Caco-2 (cell line): ENCODE data around the gene VASP. TPM values are rescaled to one million over a fixed set of nuclear protein-coding genes. Genes with fewer than 3 reads are reported as not detected.

Experiments used
- BruUV-seq: library from RNA; stranded (reverse); fragments of 400-500 nt; replicated peaks from 2 replicates; lab custom pipeline; 2021; lab: Mats Ljungman, UMichigan
- CTCF ChIA-PET: fragments of 300-600 bp; sonication (Branson Sonifier 250); formaldehyde crosslinking; loops from one replicate; lab custom pipeline; 2022; ENCODE audit warnings: antibody characterized with exemption; lab: Charles Lee
- POLR2A ChIA-PET: fragments of 300-600 bp; sonication (Branson Sonifier 250); formaldehyde crosslinking; loops from one replicate; lab custom pipeline; 2022; ENCODE audit warnings: antibody characterized with exemption; lab: Charles Lee
- DNase-seq, 2 experiments: peaks; one replicate each; pipeline versions ENCODE4 v3.0.0 to v3.0.0-alpha.2; 2020 to 2022
- H3K27me3 ChIP-seq: replicated peaks from 2 replicates; pipeline ENCODE4 v1.6.0; 2011; ENCODE audit warnings: low read length; ENCODE audit not compliant: control insufficient read depth, insufficient read depth
- H3K36me3 ChIP-seq: 2 replicates; pipeline ENCODE4 v1.5.1; 2011; ENCODE audit warnings: low read length; ENCODE audit not compliant: control insufficient read depth, insufficient read depth
- H3K4me1 ChIP-seq: fragments of 250-450 bp; sonication (Bioruptor Pico); 2 replicates; pipeline ENCODE4 v1.5.1; 2020; ENCODE audit warnings: mild to moderate bottlenecking
- H3K4me3 ChIP-seq: 2 replicates; pipeline ENCODE4 v1.5.1; 2011; ENCODE audit warnings: low read depth, mild to moderate bottlenecking, control low read depth, low read length
- H3K9me3 ChIP-seq: fragments of 250-450 bp; sonication (Bioruptor Pico); 2 replicates; pipeline ENCODE4 v1.5.1; 2020; ENCODE audit warnings: mild to moderate bottlenecking, moderate library complexity
- H3K27ac Mint-ChIP-seq: one replicate; pipeline ENCODE4 v1.8.0; 2022; ENCODE audit warnings: mixed read lengths; ENCODE audit not compliant: unreplicated experiment
- H3K27me3 Mint-ChIP-seq: one replicate; pipeline ENCODE4 v1.8.0; 2022; ENCODE audit warnings: mixed read lengths; ENCODE audit not compliant: insufficient read depth, unreplicated experiment
- H3K36me3 Mint-ChIP-seq: one replicate; pipeline ENCODE4 v1.8.0; 2022; ENCODE audit warnings: mild to moderate bottlenecking, mixed read lengths; ENCODE audit not compliant: insufficient read depth, unreplicated experiment
- H3K4me1 Mint-ChIP-seq: one replicate; pipeline ENCODE4 v1.8.0; 2022; ENCODE audit warnings: low read depth, mixed read lengths; ENCODE audit not compliant: unreplicated experiment
- H3K4me3 Mint-ChIP-seq: one replicate; pipeline ENCODE4 v1.8.0; 2022; ENCODE audit warnings: mild to moderate bottlenecking, moderate library complexity, mixed read lengths; ENCODE audit not compliant: unreplicated experiment
- H3K9me3 Mint-ChIP-seq: one replicate; pipeline ENCODE4 v1.8.0; 2022; ENCODE audit warnings: mixed read lengths; ENCODE audit not compliant: unreplicated experiment
- intact Hi-C: fragments of 100-400 bp; cut with micrococcal nuclease; formaldehyde crosslinking; loops from one replicate; pipeline ENCODE4 v1.10.0; 2022; ENCODE audit not compliant: unreplicated experiment
- total RNA-seq: library from RNA; stranded (reverse); gene quantifications from 2 replicates; pipeline ENCODE4 v1.2.3, GENCODE V29; 2022
- TF ChIP-seq, protein P1 (sequence below), 2 experiments: fragments of 200-600 bp in 1 of 2; IDR thresholded peaks; 1 replicate in 1 of 2; 2 replicates in 1 of 2; pipeline versions ENCODE4 v1.5.1 to v1.8.0; 2011 to 2022; ENCODE audit warnings: antibody characterized with exemption in 1 of 2, control low read depth in 1 of 2, inconsistent platforms in 1 of 2, low read depth in 1 of 2, low read length in 1 of 2, mild to moderate bottlenecking in 1 of 2, moderate library complexity in 1 of 2; ENCODE audit not compliant: insufficient read depth in 1 of 2, severe bottlenecking in 1 of 2, unreplicated experiment in 1 of 2

VASP gene
- total RNA-seq, 1 experiment from 2014 or later: 72.4 TPM

DNA sequence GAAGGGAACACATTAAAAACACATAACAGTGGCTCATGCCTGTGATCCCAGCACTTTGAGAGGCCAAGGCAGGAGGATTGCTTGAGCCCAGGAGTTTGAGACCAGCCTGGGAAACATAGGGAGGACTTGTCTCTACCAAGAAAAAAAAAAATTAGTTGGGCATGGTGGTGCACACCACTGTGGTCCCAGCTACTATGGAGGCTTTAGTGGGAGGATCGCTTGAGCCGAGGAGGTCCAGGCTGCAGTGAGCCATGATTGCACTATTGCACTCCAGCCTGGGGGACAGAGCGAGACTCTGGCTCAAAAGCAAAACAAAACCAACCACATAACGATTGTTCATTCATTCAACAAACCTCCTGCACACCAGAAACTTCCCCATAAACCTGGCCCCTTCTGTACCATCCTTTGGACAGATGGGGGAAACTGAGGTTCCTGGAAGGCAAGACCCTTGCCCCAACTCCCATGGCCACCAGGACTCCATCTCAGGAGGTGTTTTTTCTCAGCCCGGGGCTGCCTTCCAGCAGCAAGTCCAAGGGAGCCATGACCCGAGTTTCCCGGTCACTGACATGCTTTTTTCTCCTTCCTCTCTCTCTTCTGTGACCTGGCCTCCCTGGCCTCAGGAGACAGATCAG lies 35.2 kb upstream of the VASP start:
- no peaks in the 10 kb centered on the region for H3K36me3 ChIP-seq
- Mint-ChIP-seq H3K27ac (no peak overlapping the region), H3K36me3 (peaks cover 47% of the 10 kb centered on the region), H3K4me3 (no peak overlapping the region), H3K27me3 (peaks cover 2% of the 10 kb centered on the region), H3K9me3 (no peaks in the 10 kb centered on the region), H3K4me1 (peaks cover 10% of the 10 kb centered on the region)
- no peaks in the 10 kb centered on the region for H3K27me3 ChIP-seq
- H3K4me1 ChIP-seq: peaks cover 9% of the 10 kb centered on the region; the same call in 1 of the 2 replicates
- ChIA-PET CTCF (no interaction called here), POLR2A (interaction anchor here (0.6 kb wide), 1 partner anchor 533 kb away, joined by 10 read pairs; no protein-coding TSS in a partner anchor)
- no TSS peak for BruUV-seq
- no peaks in the 10 kb centered on the region for H3K9me3 ChIP-seq
- TF ChIP-seq, protein P1, sequence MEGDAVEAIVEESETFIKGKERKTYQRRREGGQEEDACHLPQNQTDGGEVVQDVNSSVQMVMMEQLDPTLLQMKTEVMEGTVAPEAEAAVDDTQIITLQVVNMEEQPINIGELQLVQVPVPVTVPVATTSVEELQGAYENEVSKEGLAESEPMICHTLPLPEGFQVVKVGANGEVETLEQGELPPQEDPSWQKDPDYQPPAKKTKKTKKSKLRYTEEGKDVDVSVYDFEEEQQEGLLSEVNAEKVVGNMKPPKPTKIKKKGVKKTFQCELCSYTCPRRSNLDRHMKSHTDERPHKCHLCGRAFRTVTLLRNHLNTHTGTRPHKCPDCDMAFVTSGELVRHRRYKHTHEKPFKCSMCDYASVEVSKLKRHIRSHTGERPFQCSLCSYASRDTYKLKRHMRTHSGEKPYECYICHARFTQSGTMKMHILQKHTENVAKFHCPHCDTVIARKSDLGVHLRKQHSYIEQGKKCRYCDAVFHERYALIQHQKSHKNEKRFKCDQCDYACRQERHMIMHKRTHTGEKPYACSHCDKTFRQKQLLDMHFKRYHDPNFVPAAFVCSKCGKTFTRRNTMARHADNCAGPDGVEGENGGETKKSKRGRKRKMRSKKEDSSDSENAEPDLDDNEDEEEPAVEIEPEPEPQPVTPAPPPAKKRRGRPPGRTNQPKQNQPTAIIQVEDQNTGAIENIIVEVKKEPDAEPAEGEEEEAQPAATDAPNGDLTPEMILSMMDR (IDR thresholded peaks at IDR 0.05; ENCODE audit: insufficient read depth in 1 of 2, low read depth in 1 of 2, low read length in 1 of 2, severe bottlenecking in 1 of 2, unreplicated experiment in 1 of 2): no peak
- intact Hi-C loops: no loop called here
- H3K4me3 ChIP-seq: no peak overlapping the region
- peak in 1 of 2 experiments; percentile 22 for DNase-seq

DNA sequence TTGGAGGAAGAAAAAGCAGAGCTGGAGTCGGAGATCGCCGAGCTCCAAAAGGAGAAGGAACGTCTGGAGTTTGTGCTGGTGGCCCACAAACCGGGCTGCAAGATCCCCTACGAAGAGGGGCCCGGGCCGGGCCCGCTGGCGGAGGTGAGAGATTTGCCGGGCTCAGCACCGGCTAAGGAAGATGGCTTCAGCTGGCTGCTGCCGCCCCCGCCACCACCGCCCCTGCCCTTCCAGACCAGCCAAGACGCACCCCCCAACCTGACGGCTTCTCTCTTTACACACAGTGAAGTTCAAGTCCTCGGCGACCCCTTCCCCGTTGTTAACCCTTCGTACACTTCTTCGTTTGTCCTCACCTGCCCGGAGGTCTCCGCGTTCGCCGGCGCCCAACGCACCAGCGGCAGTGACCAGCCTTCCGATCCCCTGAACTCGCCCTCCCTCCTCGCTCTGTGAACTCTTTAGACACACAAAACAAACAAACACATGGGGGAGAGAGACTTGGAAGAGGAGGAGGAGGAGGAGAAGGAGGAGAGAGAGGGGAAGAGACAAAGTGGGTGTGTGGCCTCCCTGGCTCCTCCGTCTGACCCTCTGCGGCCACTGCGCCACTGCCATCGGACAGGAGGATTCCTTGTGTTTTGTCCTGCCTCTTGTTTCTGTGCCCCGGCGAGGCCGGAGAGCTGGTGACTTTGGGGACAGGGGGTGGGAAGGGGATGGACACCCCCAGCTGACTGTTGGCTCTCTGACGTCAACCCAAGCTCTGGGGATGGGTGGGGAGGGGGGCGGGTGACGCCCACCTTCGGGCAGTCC lies 34.5 kb upstream of the VASP start:
- Histone ChIP-seq H3K36me3 (no peaks in the 10 kb centered on the region), H3K4me3 (no peak overlapping the region), H3K9me3 (no peaks in the 10 kb centered on the region), H3K4me1 (peaks cover 9% of the 10 kb centered on the region; the same call in 1 of the 2 replicates), H3K27me3 (no peaks in the 10 kb centered on the region)
- Mint-ChIP-seq H3K4me1 (peaks cover 13% of the 10 kb centered on the region), H3K4me3 (no peak overlapping the region), H3K9me3 (no peaks in the 10 kb centered on the region), H3K36me3 (peaks cover 39% of the 10 kb centered on the region), H3K27me3 (peaks cover 2% of the 10 kb centered on the region), H3K27ac (no peak overlapping the region)
- intact Hi-C loops: no loop called here
- POLR2A ChIA-PET: interaction anchor here (0.6 kb wide), 1 partner anchor 533 kb away, joined by 10 read pairs; no protein-coding TSS in a partner anchor
- TF ChIP-seq, protein P1 (IDR thresholded peaks at IDR 0.05; ENCODE audit: insufficient read depth in 1 of 2, low read depth in 1 of 2, low read length in 1 of 2, severe bottlenecking in 1 of 2, unreplicated experiment in 1 of 2): no peak
- CTCF ChIA-PET: no interaction called here
- DNase-seq: peak in 1 of 2 experiments; percentile 50
- BruUV-seq: no TSS peak

DNA sequence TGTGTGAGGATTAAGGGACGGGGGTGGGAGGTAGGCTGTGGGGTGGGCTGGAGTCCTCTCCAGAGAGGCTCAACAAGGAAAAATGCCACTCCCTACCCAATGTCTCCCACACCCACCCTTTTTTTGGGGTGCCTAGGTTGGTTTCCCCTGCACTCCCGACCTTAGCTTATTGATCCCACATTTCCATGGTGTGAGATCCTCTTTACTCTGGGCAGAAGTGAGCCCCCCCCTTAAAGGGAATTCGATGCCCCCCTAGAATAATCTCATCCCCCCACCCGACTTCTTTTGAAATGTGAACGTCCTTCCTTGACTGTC lies 34.0 kb upstream of the VASP start:
- CTCF ChIA-PET: no interaction called here
- TF ChIP-seq, protein P1 (IDR thresholded peaks at IDR 0.05; ENCODE audit: insufficient read depth in 1 of 2, low read depth in 1 of 2, low read length in 1 of 2, severe bottlenecking in 1 of 2, unreplicated experiment in 1 of 2): no peak
- no peak for DNase-seq
- Histone ChIP-seq H3K9me3 (no peaks in the 10 kb centered on the region), H3K36me3 (no peaks in the 10 kb centered on the region), H3K27me3 (no peaks in the 10 kb centered on the region), H3K4me3 (no peak overlapping the region), H3K4me1 (peaks cover 10% of the 10 kb centered on the region; the same call in 1 of the 2 replicates)
- POLR2A ChIA-PET: no interaction called here
- H3K27ac Mint-ChIP-seq: no peak overlapping the region
- H3K4me1 Mint-ChIP-seq: peaks cover 13% of the 10 kb centered on the region
- no TSS peak for BruUV-seq
- H3K36me3 Mint-ChIP-seq: peaks cover 37% of the 10 kb centered on the region
- no peaks in the 10 kb centered on the region for H3K9me3 Mint-ChIP-seq
- no peak overlapping the region for H3K4me3 Mint-ChIP-seq
- H3K27me3 Mint-ChIP-seq: peaks cover 2% of the 10 kb centered on the region
- intact Hi-C loops: no loop called here
